Measurements from ENCODE around the gene UHRF2. TPM values are rescaled to one million over a fixed set of nuclear protein-coding genes. Genes with fewer than 3 reads are reported as not detected.

Gene UHRF2
- total RNA-seq, 1 experiment from 2014 or later = 45.2 TPM

DNA sequence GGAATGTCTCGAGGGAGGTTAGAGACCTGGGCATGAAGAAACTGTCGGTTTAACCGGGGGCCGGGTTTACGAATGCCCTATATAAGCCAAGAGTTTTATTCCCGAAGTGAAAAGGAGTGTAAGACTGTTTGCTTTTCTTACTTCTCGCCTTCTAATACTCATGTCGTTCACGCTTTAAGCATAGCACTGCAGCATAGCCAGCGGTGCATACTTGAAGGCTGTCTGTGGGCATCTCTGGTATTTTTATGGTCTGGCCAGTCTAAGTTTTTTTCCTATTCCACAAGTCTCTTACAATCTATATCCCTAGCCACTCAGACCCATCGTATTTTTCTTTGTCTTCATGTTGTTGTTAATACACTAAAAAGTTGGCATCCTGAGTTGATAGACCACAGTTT lies 1.2 kb downstream of the UHRF2 start:
- Histone ChIP-seq H3T11ph (ENCODE audit: low read length) (no peak overlapping the region), H2BK5ac (ENCODE audit: insufficient read length, low read length) (no peak overlapping the region), H3K23ac (ENCODE audit: insufficient read length, low read depth, low read length) (no peak overlapping the region), H3K9me3 (ENCODE audit: control insufficient read depth, low read depth, low read length) (no peaks in the 10 kb centered on the region), H2AK5ac (ENCODE audit: insufficient read length, low read length) (no peak overlapping the region), H3K18ac (ENCODE audit: insufficient read length, low read depth, low read length) (no peak overlapping the region), H2BK15ac (ENCODE audit: low read depth, low read length) (no peak overlapping the region), H3K14ac (ENCODE audit: insufficient read depth, low read length) (no peak overlapping the region), H4K8ac (replicated peaks; ENCODE audit: insufficient read length, low read depth, low read length) (no peak overlapping the region), H3K27ac (ENCODE audit: insufficient read length, low read depth, low read length) (no peak overlapping the region), H2AFZ (ENCODE audit: low read length) (no peak overlapping the region), H4K5ac (ENCODE audit: insufficient read length, low read depth, low read length) (no peak overlapping the region), H2BK12ac (ENCODE audit: insufficient read length, low read depth, low read length) (no peak overlapping the region), H3K56ac (ENCODE audit: insufficient read length, low read depth, low read length) (no peak overlapping the region), H3K4me2 (ENCODE audit: insufficient read depth, insufficient read length, low read length) (peak overlapping the region; percentile 92), H3K23me2 (ENCODE audit: insufficient read length, low read depth, low read length, poor library complexity, severe bottlenecking) (peaks cover 14% of the 10 kb centered on the region), H3K79me2 (ENCODE audit: insufficient read depth, low read length) (peaks cover 35% of the 10 kb centered on the region; the same call in 1 of the 2 replicates), H2BK120ac (ENCODE audit: low read depth, low read length, poor library complexity, severe bottlenecking) (no peak overlapping the region), H3K4ac (ENCODE audit: low read depth, low read length) (no peak overlapping the region), H3K27me3 (ENCODE audit: insufficient read depth, low read length) (no peaks in the 10 kb centered on the region; the same call in 1 of the 2 replicates), H4K91ac (ENCODE audit: insufficient read length, low read depth, low read length) (no peak overlapping the region), H2BK20ac (ENCODE audit: low read depth, low read length, poor library complexity, severe bottlenecking) (no peak overlapping the region), H3K9ac (ENCODE audit: extremely low read depth, insufficient read length, low read length) (peak overlapping the region; percentile 87), H3K4me1 (ENCODE audit: insufficient read depth, low read length) (no peaks in the 10 kb centered on the region; the same call in 1 of the 2 replicates), H3K79me1 (ENCODE audit: insufficient read depth, low read depth, low read length, poor library complexity, severe bottlenecking) (peaks cover 10% of the 10 kb centered on the region), H4K20me1 (ENCODE audit: control insufficient read depth, insufficient read depth, insufficient read length) (no peaks in the 10 kb centered on the region)
- no peak for DNase-seq
- peaks cover 18% of the 10 kb centered on the region for H3K27me3 Mint-ChIP-seq (ENCODE audit: low read depth)
- WGBS (ENCODE audit: extremely low coverage, insufficient read length, low lambda C conversion rate) = no CpG with 5 or more reads among the region's 11 CpGs
- peak overlapping the region in 2 of 3 experiments; percentile 31 to 57; a peak in 2 of 7 replicates for H3K27ac Mint-ChIP-seq
- H3K9me3 Mint-ChIP-seq = no peaks in the 10 kb centered on the region
- TF ChIP-seq, protein P1, sequence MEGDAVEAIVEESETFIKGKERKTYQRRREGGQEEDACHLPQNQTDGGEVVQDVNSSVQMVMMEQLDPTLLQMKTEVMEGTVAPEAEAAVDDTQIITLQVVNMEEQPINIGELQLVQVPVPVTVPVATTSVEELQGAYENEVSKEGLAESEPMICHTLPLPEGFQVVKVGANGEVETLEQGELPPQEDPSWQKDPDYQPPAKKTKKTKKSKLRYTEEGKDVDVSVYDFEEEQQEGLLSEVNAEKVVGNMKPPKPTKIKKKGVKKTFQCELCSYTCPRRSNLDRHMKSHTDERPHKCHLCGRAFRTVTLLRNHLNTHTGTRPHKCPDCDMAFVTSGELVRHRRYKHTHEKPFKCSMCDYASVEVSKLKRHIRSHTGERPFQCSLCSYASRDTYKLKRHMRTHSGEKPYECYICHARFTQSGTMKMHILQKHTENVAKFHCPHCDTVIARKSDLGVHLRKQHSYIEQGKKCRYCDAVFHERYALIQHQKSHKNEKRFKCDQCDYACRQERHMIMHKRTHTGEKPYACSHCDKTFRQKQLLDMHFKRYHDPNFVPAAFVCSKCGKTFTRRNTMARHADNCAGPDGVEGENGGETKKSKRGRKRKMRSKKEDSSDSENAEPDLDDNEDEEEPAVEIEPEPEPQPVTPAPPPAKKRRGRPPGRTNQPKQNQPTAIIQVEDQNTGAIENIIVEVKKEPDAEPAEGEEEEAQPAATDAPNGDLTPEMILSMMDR (conservative IDR thresholded peaks at IDR 0.05) = no peak
- H3K36me3 Mint-ChIP-seq (ENCODE audit: insufficient read depth in 1 of 3, low read depth in 3 of 3) = peaks cover 7 to 10% (median 9%) of the 10 kb centered on the region in 3 experiments; a peak in 6 of 7 replicates
- H3K4me3 Mint-ChIP-seq = peak overlapping the region; percentile 86
- H3K4me1 Mint-ChIP-seq = peaks cover 42 to 45% of the 10 kb centered on the region in 2 experiments
